Ovary (tissue), 9 donors: ENCODE measurements around the gene PCDHA7. TPM values are rescaled to one million over a fixed set of nuclear protein-coding genes. Genes with fewer than 3 reads are reported as not detected.
A peak's percentile ranks its signal among the peaks of the same experiment; 100 is the strongest.
"Not testable (repeated sequence)": the region's sequence is repeated elsewhere in the genome, so short reads cannot be mapped to it uniquely, and the experiment has no call there.

Experiments
- DNase-seq, 5 donors: peaks; one replicate each; pipeline ENCODE4 v3.0.0-alpha.2; 2019 to 2020
- H3K27ac ChIP-seq, 2 donors: fragments of 200-600 bp; one replicate each; pipeline versions ENCODE4 v1.5.1 to v1.8.0; 2019 to 2022
- H3K27me3 ChIP-seq: fragments of 200-600 bp; one replicate; pipeline ENCODE4 v1.8.0; 2022
- H3K36me3 ChIP-seq: fragments of 200-600 bp; sonication (generic); one replicate; pipeline ENCODE4 v1.5.1; 2019
- H3K4me1 ChIP-seq: one replicate; pipeline ENCODE4 v1.8.1; 2013; ENCODE audit warnings: mild to moderate bottlenecking, moderate library complexity; ENCODE audit not compliant: insufficient read depth
- H3K4me3 ChIP-seq: fragments of 200-600 bp; sonication (generic); one replicate; pipeline ENCODE4 v1.5.1; 2017
- H3K9me3 ChIP-seq, 2 donors: fragments of 200-600 bp in 1 of 2; sonication (generic) in 1 of 2; one replicate each; pipeline versions ENCODE4 v1.5.1 to v1.8.1; 2013 to 2019; ENCODE audit warnings: mild to moderate bottlenecking in 1 of 2, moderate library complexity in 1 of 2
- CTCF ChIP-seq, 3 donors: fragments of 450-650 bp in 2 of 3; fragments of 200-600 bp in 1 of 3; IDR thresholded peaks; one replicate each; pipeline versions ENCODE4 v1.5.1 to v1.8.0; 2016 to 2022; ENCODE audit warnings: antibody characterized with exemption in 3 of 3, mild to moderate bottlenecking in 1 of 3
- EP300 ChIP-seq: sonication (generic); formaldehyde crosslinking; IDR thresholded peaks from one replicate; pipeline ENCODE4 v1.6.1; 2017; ENCODE audit warnings: antibody characterized with exemption
- POLR2A ChIP-seq: fragments of 450-650 bp; IDR thresholded peaks from one replicate; pipeline ENCODE4 v1.6.1; 2017; ENCODE audit warnings: antibody characterized with exemption, mild to moderate bottlenecking, moderate library complexity
- WGBS, 3 donors: extraction: QIAGEN DNeasy Blood & Tissue Kit in 1 of 3; methylation state at CpG; one replicate each; pipeline versions ENCODE4 v1.1.5 to v1.1.7; 2013 to 2017; 5-methylcytosine and 5-hydroxymethylcytosine counted together
- intact Hi-C, 4 donors: fragments of 100-400 bp; cut with DNase I; formaldehyde crosslinking; loops; one replicate each; pipeline versions ENCODE4 v1.11.0 to v1.15.1; 2022 to 2023
- polyA plus RNA-seq, 2 donors: library from polyadenylated mRNA; stranded (reverse); fragments of 200-250 nt in 1 of 2; fragments of 350-450 nt in 1 of 2; fragmentation: Illumina TruSeq in 1 of 2; extraction: RNeasy Lipid Tissue Mini Kit (QIAGEN cat#74804) in 1 of 2; gene quantifications; one replicate each; pipeline ENCODE4 v1.2.3, GENCODE V29; 2013 to 2014
- total RNA-seq, 7 donors: library from RNA; depleted of rRNA in 2 of 7; stranded (reverse); fragments of >200 nt in 2 of 7; fragmentation: NEBNext Ultra II Directional in 3 of 7; extraction: Animal tissue kit (Norgen Biotek cat#: 25700) in 3 of 7; gene quantifications; one replicate each; pipeline versions ENCODE4 v1.1.0 to v1.2.4, GENCODE V29; 2016 to 2023
- donor health status: DM: no; HTN: no; CAD: no; lungs with moderate emphysema.
- donor health status: DM: no; HTN: no; CAD: no.
- donor health status: Bipolar disorder and iron deficiency.
- donor health status: DM: yes; HTN: yes; CAD: no.
- donor health status: DM: no; HTN: no; CAD: no.
- donor health status: DM: yes; HTN: yes; CAD: no.

The PCDHA7 gene
- total and polyA plus RNA-seq, 9 donors: 0.25 to 1.4 (median 0.41) TPM

DNA sequence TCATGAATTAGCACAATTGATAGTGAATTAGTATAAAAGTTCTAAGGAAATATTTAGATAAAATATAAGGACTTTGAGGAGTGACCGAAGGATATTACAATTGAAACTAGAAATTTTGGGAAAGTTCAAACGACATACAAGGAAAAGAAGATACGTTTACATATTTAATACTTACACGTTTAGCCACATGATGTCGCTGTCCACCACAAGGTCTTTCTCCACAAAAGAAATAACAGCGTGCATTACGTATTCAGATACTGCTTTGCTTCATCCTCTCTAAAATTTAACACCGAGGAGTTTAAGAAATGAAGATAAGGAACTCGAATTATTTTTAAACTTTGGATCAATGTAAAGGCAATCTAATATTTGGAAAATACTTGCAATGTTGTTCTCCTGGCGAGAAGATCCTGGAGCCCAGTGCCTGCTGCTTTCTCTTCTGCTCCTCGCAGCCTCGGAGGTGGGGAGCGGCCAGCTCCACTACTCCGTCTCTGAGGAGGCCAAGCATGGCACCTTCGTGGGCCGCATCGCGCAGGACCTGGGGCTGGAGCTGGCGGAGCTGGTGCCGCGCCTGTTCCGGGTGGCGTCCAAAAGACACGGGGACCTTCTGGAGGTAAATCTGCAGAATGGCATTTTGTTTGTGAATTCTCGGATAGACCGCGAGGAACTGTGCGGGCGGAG lies 33.1 kb upstream of the PCDHA7 start, which contains the start of gene PCDHA3:
Gene PCDHA3, plus strand, starts transcription at position 242 of the 678 bp plus-strand sequence.
- intact Hi-C loops: no loop called here
- H3K27ac ChIP-seq: no peak within 1 kb of the TSS
- no peaks in the 10 kb centered on the region for H3K27me3 ChIP-seq

DNA sequence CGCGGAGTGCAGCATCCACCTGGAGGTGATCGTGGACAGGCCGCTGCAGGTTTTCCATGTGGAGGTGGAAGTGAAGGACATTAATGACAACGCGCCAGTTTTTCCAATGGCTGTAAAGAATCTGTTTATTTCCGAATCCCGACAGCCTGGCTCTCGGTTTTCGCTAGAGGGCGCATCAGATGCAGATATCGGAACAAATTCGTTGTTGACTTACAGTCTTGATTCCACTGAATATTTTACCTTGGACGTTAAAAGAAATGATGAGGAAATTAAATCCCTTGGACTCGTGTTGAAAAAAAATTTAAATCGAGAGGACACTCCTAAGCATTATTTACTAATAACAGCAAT lies 32.6 kb upstream of the PCDHA7 start:
- WGBS, 3 donors: 9 to 18% (median 17%) methylated on average over 16 of the region's 16 CpGs
- Histone ChIP-seq H3K9me3 (peaks cover 0 to 12% of the 10 kb centered on the region in 2 donors), H3K36me3 (no peaks in the 10 kb centered on the region), H3K4me1 (no peaks in the 10 kb centered on the region), H3K27ac (no peak overlapping the region), H3K27me3 (no peaks in the 10 kb centered on the region), H3K4me3 (peak overlapping the region; percentile 22)
- TF ChIP-seq POLR2A (no peak), EP300 (no peak), CTCF (IDR thresholded peaks at IDR 0.05) (no peak)
- DNase-seq: no peak
- intact Hi-C loops: no loop called here

More for the DNA sequence above, 33.1 kb upstream of the PCDHA7 start, which contains the start of gene PCDHA3:
- H3K9me3 ChIP-seq: peaks cover 0 to 15% of the 10 kb centered on the region in 2 donors
- TF ChIP-seq CTCF (IDR thresholded peaks at IDR 0.05): peak in 2 of 3 donors; percentile 7 to 25
- no peak for TF ChIP-seq EP300
- no peaks in the 10 kb centered on the region for H3K36me3 ChIP-seq
- DNase-seq: no peak
- H3K4me1 ChIP-seq: no peaks in the 10 kb centered on the region
- H3K4me3 ChIP-seq: peak within 1 kb of the TSS; percentile 22
- WGBS, 3 donors: 9 to 26% (median 18%) methylated on average over 29 of the region's 29 CpGs

GRCh38 chr5:140802381-140802780 lies 31.7 kb upstream of the PCDHA7 start:
- H3K27ac ChIP-seq, DNase-seq, H3K4me3 ChIP-seq, intact Hi-C loops, H3K27me3 ChIP-seq, H3K4me1 ChIP-seq, H3K36me3 ChIP-seq: not testable (repeated sequence)
- 38 to 63% (median 50%) methylated on average over 35 to 45 of the region's 45 CpGs for WGBS, 3 donors
- peaks cover 0 to 12% of the 10 kb centered on the region in 2 donors for H3K9me3 ChIP-seq

DNA sequence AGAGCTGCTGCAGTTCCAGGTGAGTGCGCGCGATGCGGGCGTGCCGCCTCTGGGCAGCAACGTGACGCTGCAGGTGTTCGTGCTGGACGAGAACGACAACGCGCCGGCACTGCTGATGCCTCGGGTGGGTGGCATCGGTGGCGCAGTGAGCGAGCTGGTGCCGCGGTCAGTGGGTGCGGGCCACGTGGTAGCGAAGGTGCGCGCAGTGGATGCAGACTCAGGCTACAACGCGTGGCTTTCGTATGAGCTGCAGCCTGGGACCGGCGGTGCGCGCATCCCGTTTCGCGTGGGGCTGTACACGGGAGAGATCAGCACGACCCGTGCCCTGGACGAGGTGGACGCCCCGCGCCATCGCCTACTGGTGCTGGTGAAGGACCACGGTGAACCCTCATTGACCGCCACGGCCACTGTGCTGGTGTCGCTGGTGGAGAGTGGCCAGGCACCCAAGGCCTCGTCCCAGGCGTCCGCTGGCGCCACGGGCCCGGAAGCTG lies 31.2 kb upstream of the PCDHA7 start:
- Histone ChIP-seq H3K4me1 (no peaks in the 10 kb centered on the region), H3K9me3 (peaks cover 0 to 13% of the 10 kb centered on the region in 2 donors), H3K27me3 (no peaks in the 10 kb centered on the region), H3K4me3 (no peak overlapping the region), H3K27ac (no peak overlapping the region), H3K36me3 (no peaks in the 10 kb centered on the region)
- TF ChIP-seq EP300 (no peak), POLR2A (no peak), CTCF (IDR thresholded peaks at IDR 0.05) (no peak)
- WGBS, 3 donors: 35 to 56% (median 49%) methylated on average over 12 to 53 of the region's 53 CpGs
- DNase-seq: no peak
- intact Hi-C loops: no loop called here
